HTERT RPE-1 (cell line): ENCODE data around the gene CD68.
"Not testable (repeated sequence)": the region's sequence is repeated elsewhere in the genome, so short reads cannot be mapped to it uniquely, and the experiment has no call there.

Experiments
- in situ Hi-C: fragments of 300-500 bp; cut with MboI; formaldehyde crosslinking; loops from 4 replicates; pipeline ENCODE4 v1.14.3; 2020; ENCODE audit warnings: low sequenced_read_pairs

The CD68 gene

GRCh38 chr17:7579834-7580603 is 581 bp downstream of the CD68 start:
- in situ Hi-C loops: no loop called here

- in situ Hi-C loops: no loop called here
Measured at GRCh38 chr17:7580604-7581575, 1.5 kb downstream of the CD68 start.

- in situ Hi-C loops: no loop called here
Measured at GRCh38 chr17:7582396-7583252, 3.2 kb downstream of the CD68 start.

- in situ Hi-C loops: no loop called here
Measured at GRCh38 chr17:7583253-7584109, 4.0 kb downstream of the CD68 start, which contains the start of gene MPDU1. Gene MPDU1 (plus strand): TSS chr17:7583852. CDS start chr17:7583863, 11 bp downstream.

GRCh38 chr17:7586673-7587419 is 7.4 kb downstream of the CD68 start:
- in situ Hi-C loops: no loop called here

- in situ Hi-C loops: no loop called here
Measured at GRCh38 chr17:7587420-7588151, 8.1 kb downstream of the CD68 start.

- in situ Hi-C loops: no loop called here
Measured at GRCh38 chr17:7588553-7589203, 9.2 kb downstream of the CD68 start.

GRCh38 chr17:7589204-7589868 is 9.9 kb downstream of the CD68 start:
- in situ Hi-C loops: no loop called here

GRCh38 chr17:7589891-7590691 is 10.7 kb downstream of the CD68 start, which contains the start of gene SOX15:
Gene SOX15 (minus strand): TSS chr17:7590094. CDS start chr17:7589676, 418 bp downstream.
- in situ Hi-C loops: no loop called here

GRCh38 chr17:7590743-7591142 is 11.3 kb downstream of the CD68 start:
- in situ Hi-C loops: no loop called here

- in situ Hi-C loops: no loop called here
Measured at GRCh38 chr17:7591596-7591995, 12.2 kb downstream of the CD68 start.

GRCh38 chr17:7592422-7593021 is 13.1 kb downstream of the CD68 start:
- in situ Hi-C loops: no loop called here

- in situ Hi-C loops: no loop called here
Measured at GRCh38 chr17:7593296-7593695, 13.9 kb downstream of the CD68 start.

- in situ Hi-C loops: not testable (repeated sequence)
Measured at GRCh38 chr17:7597561-7597960, 18.1 kb downstream of the CD68 start.

GRCh38 chr17:7606280-7606679 is 26.8 kb downstream of the CD68 start:
- in situ Hi-C loops: no loop called here

- in situ Hi-C loops: no loop called here
Measured at GRCh38 chr17:7610641-7611040, 31.2 kb downstream of the CD68 start.
